GM06990 (cell line): Measurements from ENCODE around the gene AP4M1.

Experiments
- DNase-seq: peaks from one replicate; pipeline ENCODE4 v3.0.0-alpha.2; 2011; ENCODE audit not compliant: insufficient read length; ENCODE audit errors: extremely low read depth
- H3K27me3 ChIP-seq: replicated peaks from 2 replicates; pipeline ENCODE4 v1.6.0; 2011; ENCODE audit warnings: low read length; ENCODE audit not compliant: control insufficient read depth, insufficient read depth
- H3K36me3 ChIP-seq: 2 replicates; pipeline ENCODE4 v1.5.1; 2011; ENCODE audit warnings: low read length; ENCODE audit not compliant: control insufficient read depth, insufficient read depth
- H3K4me3 ChIP-seq: replicated peaks from 2 replicates; pipeline ENCODE4 v1.5.1; 2011; ENCODE audit warnings: low read depth, mild to moderate bottlenecking, control low read depth, low read length
- CTCF ChIP-seq: IDR thresholded peaks from 2 replicates; pipeline ENCODE4 v1.5.1; 2011; ENCODE audit warnings: low read length, control low read depth, mild to moderate bottlenecking, inconsistent platforms; ENCODE audit not compliant: insufficient read depth, poor library complexity, severe bottlenecking

AP4M1 gene

GRCh38 chr7:100063376-100063775 is 38.1 kb upstream of the AP4M1 start:
- H3K36me3 ChIP-seq, result peaks cover 8% of the 10 kb centered on the region
- TF ChIP-seq CTCF, result no peak
- no peak for DNase-seq
- no peak overlapping the region for H3K4me3 ChIP-seq
- no peaks in the 10 kb centered on the region for H3K27me3 ChIP-seq

- no peak for TF ChIP-seq CTCF
- Histone ChIP-seq H3K4me3 (no peak overlapping the region), H3K36me3 (peaks cover 10% of the 10 kb centered on the region), H3K27me3 (no peaks in the 10 kb centered on the region)
- DNase-seq, result no peak
Measured at GRCh38 chr7:100064162-100064561, 37.3 kb upstream of the AP4M1 start.

GRCh38 chr7:100065452-100066186 is 35.8 kb upstream of the AP4M1 start:
- no peaks in the 10 kb centered on the region for H3K27me3 ChIP-seq
- no peak for TF ChIP-seq CTCF
- no peak for DNase-seq
- peaks cover 18% of the 10 kb centered on the region for H3K36me3 ChIP-seq
- no peak overlapping the region for H3K4me3 ChIP-seq

- H3K27me3 ChIP-seq, result no peaks in the 10 kb centered on the region
- no peak for DNase-seq
- no peak for TF ChIP-seq CTCF
- H3K36me3 ChIP-seq, result peaks cover 28% of the 10 kb centered on the region
- H3K4me3 ChIP-seq, result no peak overlapping the region
Measured at GRCh38 chr7:100066953-100067352, 34.5 kb upstream of the AP4M1 start.

GRCh38 chr7:100069991-100070390 is 31.5 kb upstream of the AP4M1 start:
- no peak for TF ChIP-seq CTCF
- DNase-seq, result no peak
- no peak overlapping the region for H3K4me3 ChIP-seq
- H3K27me3 ChIP-seq, result no peaks in the 10 kb centered on the region
- peaks cover 45% of the 10 kb centered on the region for H3K36me3 ChIP-seq
